Caco-2 (cell line): Measurements from ENCODE around the gene FRMD4B. TPM values are rescaled to one million over a fixed set of nuclear protein-coding genes. Genes with fewer than 3 reads are reported as not detected.

Experiments
- BruUV-seq: library from RNA; stranded (reverse); fragments of 400-500 nt; replicated peaks from 2 replicates; lab custom pipeline; 2021; lab: Mats Ljungman, UMichigan
- CTCF ChIA-PET: fragments of 300-600 bp; sonication (Branson Sonifier 250); formaldehyde crosslinking; loops from one replicate; lab custom pipeline; 2022; ENCODE audit warnings: antibody characterized with exemption; lab: Charles Lee
- POLR2A ChIA-PET: fragments of 300-600 bp; sonication (Branson Sonifier 250); formaldehyde crosslinking; loops from one replicate; lab custom pipeline; 2022; ENCODE audit warnings: antibody characterized with exemption; lab: Charles Lee
- DNase-seq, 2 experiments: peaks; one replicate each; pipeline versions ENCODE4 v3.0.0 to v3.0.0-alpha.2; 2020 to 2022
- H3K27me3 ChIP-seq: replicated peaks from 2 replicates; pipeline ENCODE4 v1.6.0; 2011; ENCODE audit warnings: low read length; ENCODE audit not compliant: control insufficient read depth, insufficient read depth
- H3K36me3 ChIP-seq: 2 replicates; pipeline ENCODE4 v1.5.1; 2011; ENCODE audit warnings: low read length; ENCODE audit not compliant: control insufficient read depth, insufficient read depth
- H3K4me1 ChIP-seq: fragments of 250-450 bp; sonication (Bioruptor Pico); 2 replicates; pipeline ENCODE4 v1.5.1; 2020; ENCODE audit warnings: mild to moderate bottlenecking
- H3K4me3 ChIP-seq: 2 replicates; pipeline ENCODE4 v1.5.1; 2011; ENCODE audit warnings: low read depth, mild to moderate bottlenecking, control low read depth, low read length
- H3K9me3 ChIP-seq: fragments of 250-450 bp; sonication (Bioruptor Pico); 2 replicates; pipeline ENCODE4 v1.5.1; 2020; ENCODE audit warnings: mild to moderate bottlenecking, moderate library complexity
- H3K27ac Mint-ChIP-seq: one replicate; pipeline ENCODE4 v1.8.0; 2022; ENCODE audit warnings: mixed read lengths; ENCODE audit not compliant: unreplicated experiment
- H3K27me3 Mint-ChIP-seq: one replicate; pipeline ENCODE4 v1.8.0; 2022; ENCODE audit warnings: mixed read lengths; ENCODE audit not compliant: insufficient read depth, unreplicated experiment
- H3K36me3 Mint-ChIP-seq: one replicate; pipeline ENCODE4 v1.8.0; 2022; ENCODE audit warnings: mild to moderate bottlenecking, mixed read lengths; ENCODE audit not compliant: insufficient read depth, unreplicated experiment
- H3K4me1 Mint-ChIP-seq: one replicate; pipeline ENCODE4 v1.8.0; 2022; ENCODE audit warnings: low read depth, mixed read lengths; ENCODE audit not compliant: unreplicated experiment
- H3K4me3 Mint-ChIP-seq: one replicate; pipeline ENCODE4 v1.8.0; 2022; ENCODE audit warnings: mild to moderate bottlenecking, moderate library complexity, mixed read lengths; ENCODE audit not compliant: unreplicated experiment
- H3K9me3 Mint-ChIP-seq: one replicate; pipeline ENCODE4 v1.8.0; 2022; ENCODE audit warnings: mixed read lengths; ENCODE audit not compliant: unreplicated experiment
- CTCF ChIP-seq, 2 experiments: fragments of 200-600 bp in 1 of 2; IDR thresholded peaks; 1 replicate in 1 of 2; 2 replicates in 1 of 2; pipeline versions ENCODE4 v1.5.1 to v1.8.0; 2011 to 2022; ENCODE audit warnings: antibody characterized with exemption in 1 of 2, control low read depth in 1 of 2, inconsistent platforms in 1 of 2, low read depth in 1 of 2, low read length in 1 of 2, mild to moderate bottlenecking in 1 of 2, moderate library complexity in 1 of 2; ENCODE audit not compliant: insufficient read depth in 1 of 2, severe bottlenecking in 1 of 2, unreplicated experiment in 1 of 2
- intact Hi-C: fragments of 100-400 bp; cut with micrococcal nuclease; formaldehyde crosslinking; loops from one replicate; pipeline ENCODE4 v1.10.0; 2022; ENCODE audit not compliant: unreplicated experiment
- total RNA-seq: library from RNA; stranded (reverse); gene quantifications from 2 replicates; pipeline ENCODE4 v1.2.3, GENCODE V29; 2022

Gene FRMD4B
- total RNA-seq, 1 experiment from 2014 or later = 47.5 TPM

DNA sequence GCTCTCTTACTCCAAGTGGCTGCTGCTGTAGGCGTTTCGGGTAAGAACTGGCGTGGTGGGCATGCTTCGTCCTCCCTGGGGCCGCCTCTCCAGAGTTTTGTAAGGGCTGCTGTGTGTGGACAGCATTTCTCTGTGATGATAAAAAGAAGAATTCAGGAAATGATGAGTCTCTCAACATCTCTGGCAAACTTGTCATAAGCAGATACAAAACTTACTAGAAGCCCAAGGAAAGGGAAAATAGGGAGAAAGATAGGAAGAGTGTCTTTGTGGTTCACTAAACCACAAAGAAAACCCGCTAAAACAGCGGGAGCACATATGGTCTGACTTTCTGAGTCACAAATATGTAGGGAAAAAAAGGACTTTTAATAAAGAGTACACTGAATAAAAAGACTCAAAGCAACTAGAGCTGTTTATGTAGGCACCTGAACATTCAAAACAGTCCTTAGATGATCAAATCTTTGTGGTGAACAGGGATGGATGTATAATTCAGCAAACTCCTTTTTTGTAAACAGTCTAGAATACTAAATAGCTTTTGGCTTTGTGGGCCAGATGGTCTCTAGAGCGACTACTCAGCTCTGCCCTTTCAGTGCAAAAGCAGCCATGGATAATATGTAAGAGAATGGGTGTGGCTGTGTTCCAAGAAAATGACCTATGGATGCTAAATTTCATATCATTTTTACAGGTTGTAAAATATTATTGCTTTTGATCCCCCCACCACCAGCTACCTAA is 203.1 kb downstream of the FRMD4B start:
- H3K36me3 Mint-ChIP-seq = peaks cover 88% of the 10 kb centered on the region
- H3K4me3 Mint-ChIP-seq = no peak overlapping the region
- no peak for TF ChIP-seq CTCF (IDR thresholded peaks at IDR 0.05; ENCODE audit: insufficient read depth in 1 of 2, low read depth in 1 of 2, low read length in 1 of 2, severe bottlenecking in 1 of 2, unreplicated experiment in 1 of 2)
- no peak for DNase-seq
- no peaks in the 10 kb centered on the region for H3K9me3 Mint-ChIP-seq
- H3K4me1 ChIP-seq = peaks cover 11% of the 10 kb centered on the region
- intact Hi-C loops = no loop called here
- POLR2A ChIA-PET = no interaction called here
- H3K36me3 ChIP-seq = peaks cover 7% of the 10 kb centered on the region
- no peak overlapping the region for H3K4me3 ChIP-seq
- no peak overlapping the region for H3K27ac Mint-ChIP-seq
- peaks cover 6% of the 10 kb centered on the region for H3K4me1 Mint-ChIP-seq
- CTCF ChIA-PET = no interaction called here
- H3K27me3 ChIP-seq = no peaks in the 10 kb centered on the region
- BruUV-seq = no TSS peak
- H3K9me3 ChIP-seq = no peaks in the 10 kb centered on the region
- H3K27me3 Mint-ChIP-seq = no peaks in the 10 kb centered on the region

GRCh38 chr3:69181592-69182211 is 204.2 kb downstream of the FRMD4B start:
- ChIA-PET CTCF (no interaction called here), POLR2A (no interaction called here)
- Mint-ChIP-seq H3K4me1 (peaks cover 6% of the 10 kb centered on the region), H3K36me3 (peaks cover 85% of the 10 kb centered on the region), H3K9me3 (no peaks in the 10 kb centered on the region), H3K27ac (no peak overlapping the region), H3K27me3 (no peaks in the 10 kb centered on the region), H3K4me3 (no peak overlapping the region)
- Histone ChIP-seq H3K9me3 (no peaks in the 10 kb centered on the region), H3K27me3 (no peaks in the 10 kb centered on the region), H3K36me3 (peaks cover 7% of the 10 kb centered on the region), H3K4me1 (peaks cover 11% of the 10 kb centered on the region), H3K4me3 (no peak overlapping the region)
- intact Hi-C loops = no loop called here
- no peak for DNase-seq
- BruUV-seq = no TSS peak
- TF ChIP-seq CTCF (IDR thresholded peaks at IDR 0.05; ENCODE audit: insufficient read depth in 1 of 2, low read depth in 1 of 2, low read length in 1 of 2, severe bottlenecking in 1 of 2, unreplicated experiment in 1 of 2) = no peak

DNA sequence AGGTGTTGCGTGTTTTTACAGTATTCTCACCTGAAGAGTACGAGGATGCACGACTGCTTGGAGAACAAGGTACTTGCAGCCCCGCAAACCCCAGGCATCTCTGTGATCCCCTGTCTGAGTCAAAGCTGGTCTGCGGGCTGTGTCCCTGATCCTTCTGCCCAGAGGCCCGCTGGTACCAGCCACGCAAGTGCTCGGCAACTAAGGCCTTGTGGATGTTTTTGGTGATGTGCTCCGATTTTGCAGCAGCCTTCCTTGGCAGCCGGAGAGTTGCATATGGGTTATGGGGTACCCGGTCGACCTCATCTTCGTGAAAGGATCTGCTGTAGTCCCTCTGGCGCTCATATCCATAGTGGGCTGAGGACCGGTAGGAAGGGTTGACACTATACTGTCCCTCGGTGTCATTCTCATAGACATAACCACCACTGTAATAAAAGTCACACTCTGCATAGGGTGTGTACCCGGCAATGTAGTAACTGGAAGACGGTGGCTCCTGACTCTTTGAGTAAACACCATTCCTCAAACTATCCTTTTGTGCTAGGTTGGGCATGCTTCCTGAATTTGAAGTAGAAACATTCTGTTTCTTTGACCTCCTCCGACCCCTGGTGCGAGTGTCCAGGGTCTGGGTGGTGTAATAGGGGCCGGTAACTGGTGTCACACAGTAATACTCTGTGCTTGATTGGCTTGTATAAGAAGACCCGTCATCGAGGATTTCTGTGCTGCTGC is 204.9 kb downstream of the FRMD4B start:
- intact Hi-C loops = no loop called here
- Mint-ChIP-seq H3K27ac (no peak overlapping the region), H3K4me1 (peaks cover 6% of the 10 kb centered on the region), H3K36me3 (peaks cover 85% of the 10 kb centered on the region), H3K9me3 (no peaks in the 10 kb centered on the region), H3K4me3 (no peak overlapping the region), H3K27me3 (no peaks in the 10 kb centered on the region)
- H3K27me3 ChIP-seq = no peaks in the 10 kb centered on the region
- H3K4me1 ChIP-seq = peaks cover 11% of the 10 kb centered on the region
- no peaks in the 10 kb centered on the region for H3K9me3 ChIP-seq
- no peak for DNase-seq
- POLR2A ChIA-PET = no interaction called here
- TSS peak; percentile 25 for BruUV-seq
- H3K36me3 ChIP-seq = peaks cover 7% of the 10 kb centered on the region
- CTCF ChIA-PET = no interaction called here
- H3K4me3 ChIP-seq = no peak overlapping the region
- TF ChIP-seq CTCF (IDR thresholded peaks at IDR 0.05; ENCODE audit: insufficient read depth in 1 of 2, low read depth in 1 of 2, low read length in 1 of 2, severe bottlenecking in 1 of 2, unreplicated experiment in 1 of 2) = no peak
